ENCODE measurements around the gene CRK. TPM values are rescaled to one million over a fixed set of nuclear protein-coding genes. Genes with fewer than 3 reads are reported as not detected.

The CRK gene
- total and polyA plus RNA-seq, 2 of the 4 experiments (the other 2 are of a cell fraction): 57.6 to 100 TPM

- POLR2A ChIA-PET (ENCODE audit: unreplicated experiment): no interaction called here
- CTCF ChIA-PET: no interaction called here
- in situ Hi-C loops (cut with MboI; ENCODE audit: low sequenced_read_pairs): no loop called here
Measured at GRCh38 chr17:1503699-1504098, 47.7 kb upstream of the CRK start.

More at GRCh38 chr17:1503699-1504098, 47.7 kb upstream of the CRK start:
- no peak overlapping the region for H3K4me2 ChIP-seq (ENCODE audit: low read depth, low read length)
- H3K9me3 ChIP-seq (ENCODE audit: control insufficient read depth, insufficient read depth, low read length): no peaks in the 10 kb centered on the region
- WGBS, 2 experiments (ENCODE audit: extremely low coverage in 2 of 2, insufficient read length in 1 of 2): 92% methylated on average over 2 of the region's 10 CpGs; no CpG with 5 or more reads in 1 of the 2 experiments
- H3K27me3 ChIP-seq (ENCODE audit: control insufficient read depth, insufficient read depth, low read length): no peaks in the 10 kb centered on the region
- dilution Hi-C loops (cut with HindIII; ENCODE audit: low sequenced_read_pairs, unreplicated experiment): no loop called here
- H3K23ac ChIP-seq (ENCODE audit: low read depth, low read length): no peak overlapping the region
- H3K4me1 ChIP-seq (ENCODE audit: control insufficient read depth, insufficient read depth, low read length): peaks cover under 1% of the 10 kb centered on the region; the same call in 1 of the 2 replicates
- no peak overlapping the region for H4K8ac ChIP-seq (ENCODE audit: low read depth in 2 of 2, low read length in 2 of 2)
- no peak overlapping the region for H3K14ac ChIP-seq (replicated peaks; ENCODE audit: low read depth, low read length)
- no peak overlapping the region for H2AFZ ChIP-seq (replicated peaks; ENCODE audit: low read length, poor library complexity)
- intact Hi-C loops (cut with micrococcal nuclease): no loop called here
- H3K4me3 ChIP-seq (ENCODE audit: insufficient read depth, low read depth, low read length): no peak overlapping the region
- no peak overlapping the region for H2AK9ac ChIP-seq (replicated peaks; ENCODE audit: low read depth, low read length, poor library complexity)
- no peak overlapping the region for H4K91ac ChIP-seq (ENCODE audit: insufficient read depth, low read depth, low read length)
- H2BK20ac ChIP-seq (ENCODE audit: low read depth, low read length): no peak overlapping the region
- H2AK5ac ChIP-seq (ENCODE audit: low read depth, low read length): no peak overlapping the region
- H3K36me3 ChIP-seq (ENCODE audit: control insufficient read depth, insufficient read depth, low read length): peaks cover 16% of the 10 kb centered on the region
- H3K18ac ChIP-seq (ENCODE audit: low read depth, low read length): no peak overlapping the region
- BruUV-seq (replicated peaks): no TSS peak
- 0 out of 2 replicates have a peak, but pooled peaks cover 2% of the 10 kb centered on the region for H4K20me1 ChIP-seq (ENCODE audit: insufficient read depth, low read length)
- no peak overlapping the region for H3K56ac ChIP-seq (ENCODE audit: extremely low read depth, insufficient read depth, low read length)
- H2BK120ac ChIP-seq (ENCODE audit: low read depth, low read length): no peak overlapping the region
- no peak for ATAC-seq (ENCODE audit: low read depth)
- H3K27ac ChIP-seq (ENCODE audit: insufficient read depth, low read length): no peak overlapping the region
- no peak for TF ChIP-seq RAD21 (IDR thresholded peaks at IDR 0.05; ENCODE audit: low read length)
- TF ChIP-seq ELK1 (IDR thresholded peaks at IDR 0.05; ENCODE audit: borderline replicate concordance, low read depth, low read length): no peak
- H2BK15ac ChIP-seq (ENCODE audit: low read depth, low read length): no peak overlapping the region
- DNase-seq: no peak
- H2BK5ac ChIP-seq (ENCODE audit: low read depth, low read length, poor library complexity, severe bottlenecking): no peak overlapping the region
- no peak overlapping the region for H3K9ac ChIP-seq (ENCODE audit: low read depth, low read length)
- peaks cover 3% of the 10 kb centered on the region; the same call in 1 of the 2 replicates for H3K9me1 ChIP-seq (ENCODE audit: insufficient read depth, low read length)
- no peaks in the 10 kb centered on the region for H3K79me1 ChIP-seq (ENCODE audit: low read depth in 1 of 2, low read length in 2 of 2)
- no peak overlapping the region for H3K4ac ChIP-seq (ENCODE audit: low read depth, low read length)
- no peak overlapping the region for H4K5ac ChIP-seq (ENCODE audit: low read depth, low read length)
